HepG2 (cell line): ENCODE results near the gene EPB41L1.

Source experiments
- FUBP1 ChIP-seq: sonication (generic); formaldehyde crosslinking; IDR thresholded peaks from 2 replicates; pipeline ENCODE4 v1.5.1; 2020; ENCODE audit warnings: missing genetic modification reagents, mild to moderate bottlenecking, borderline replicate concordance
- HBP1 ChIP-seq: IDR thresholded peaks from 2 replicates; pipeline ENCODE4 v1.6.1; 2016; ENCODE audit warnings: low read depth, control low read depth
- KDM5A ChIP-seq: fragments of 200-600 bp; sonication (generic); IDR thresholded peaks from 2 replicates; pipeline ENCODE4 v1.7.0; 2018; ENCODE audit warnings: antibody characterized with exemption, mild to moderate bottlenecking, low read length, borderline replicate concordance
- POLR2AphosphoS5 ChIP-seq: IDR thresholded peaks from 2 replicates; pipeline ENCODE4 v1.6.1; 2012; ENCODE audit warnings: low read depth, low read length
- SMARCE1 ChIP-seq: fragments of 450-650 bp; IDR thresholded peaks from 2 replicates; pipeline ENCODE4 v1.6.1; 2017; ENCODE audit warnings: borderline replicate concordance
- U2AF2 ChIP-seq: fragments of 200-400 bp; formaldehyde crosslinking; IDR thresholded peaks from 2 replicates; pipeline ENCODE4 v1.6.1; 2017; ENCODE audit warnings: low read depth, mild to moderate bottlenecking, low read length
- ZBTB1 ChIP-seq: sonication (generic); formaldehyde crosslinking; IDR thresholded peaks from 2 replicates; pipeline ENCODE4 v1.4.0; 2020; ENCODE audit warnings: missing genetic modification reagents, borderline replicate concordance
- ZKSCAN8 ChIP-seq: IDR thresholded peaks from 2 replicates; pipeline ENCODE4 v1.6.1; 2016; ENCODE audit warnings: borderline replicate concordance, missing genetic modification reagents, missing compliant biosample characterization
- ZNF124 ChIP-seq: sonication (generic); formaldehyde crosslinking; IDR thresholded peaks from 2 replicates; pipeline ENCODE4 v1.4.0; 2020; ENCODE audit warnings: missing genetic modification reagents
- ZNF143 ChIP-seq: sonication (generic); formaldehyde crosslinking; IDR thresholded peaks from 2 replicates; pipeline ENCODE4 v1.4.0; 2020; ENCODE audit warnings: missing genetic modification reagents
- ZNF382 ChIP-seq: sonication (generic); formaldehyde crosslinking; IDR thresholded peaks from 2 replicates; pipeline ENCODE4 v1.5.0; 2020; ENCODE audit warnings: missing genetic modification reagents, mild to moderate bottlenecking, borderline replicate concordance
- ZNF530 ChIP-seq: sonication (generic); formaldehyde crosslinking; IDR thresholded peaks from 2 replicates; pipeline ENCODE4 v1.5.0; 2020; ENCODE audit warnings: low read depth, mild to moderate bottlenecking, missing genetic modification reagents
- TF ChIP-seq, protein P1 (sequence below): sonication (generic); formaldehyde crosslinking; IDR thresholded peaks from 2 replicates; pipeline ENCODE4 v1.5.0; 2020; ENCODE audit warnings: mild to moderate bottlenecking, missing genetic modification reagents, moderate library complexity
- TF ChIP-seq, protein P2 (sequence below): IDR thresholded peaks from 2 replicates; pipeline ENCODE4 v1.6.1; 2012; ENCODE audit warnings: low read length, improper control_type of control experiment

GRCh38 chr20:36262440-36262839, 107.9 kb downstream of the EPB41L1 start:
- TF ChIP-seq U2AF2 (no peak), ZNF143 (no peak), ZNF382 (CRISPR knock-in tag) (no peak), FUBP1 (no peak), HBP1 (CRISPR knock-in tag) (no peak), ZBTB1 (CRISPR knock-in tag) (no peak), ZKSCAN8 (no peak), ZNF124 (CRISPR knock-in tag) (no peak), SMARCE1 (no peak), POLR2AphosphoS5 (no peak), ZNF530 (no peak), KDM5A (no peak)
- TF ChIP-seq, protein P1, sequence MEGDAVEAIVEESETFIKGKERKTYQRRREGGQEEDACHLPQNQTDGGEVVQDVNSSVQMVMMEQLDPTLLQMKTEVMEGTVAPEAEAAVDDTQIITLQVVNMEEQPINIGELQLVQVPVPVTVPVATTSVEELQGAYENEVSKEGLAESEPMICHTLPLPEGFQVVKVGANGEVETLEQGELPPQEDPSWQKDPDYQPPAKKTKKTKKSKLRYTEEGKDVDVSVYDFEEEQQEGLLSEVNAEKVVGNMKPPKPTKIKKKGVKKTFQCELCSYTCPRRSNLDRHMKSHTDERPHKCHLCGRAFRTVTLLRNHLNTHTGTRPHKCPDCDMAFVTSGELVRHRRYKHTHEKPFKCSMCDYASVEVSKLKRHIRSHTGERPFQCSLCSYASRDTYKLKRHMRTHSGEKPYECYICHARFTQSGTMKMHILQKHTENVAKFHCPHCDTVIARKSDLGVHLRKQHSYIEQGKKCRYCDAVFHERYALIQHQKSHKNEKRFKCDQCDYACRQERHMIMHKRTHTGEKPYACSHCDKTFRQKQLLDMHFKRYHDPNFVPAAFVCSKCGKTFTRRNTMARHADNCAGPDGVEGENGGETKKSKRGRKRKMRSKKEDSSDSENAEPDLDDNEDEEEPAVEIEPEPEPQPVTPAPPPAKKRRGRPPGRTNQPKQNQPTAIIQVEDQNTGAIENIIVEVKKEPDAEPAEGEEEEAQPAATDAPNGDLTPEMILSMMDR, result no peak
- TF ChIP-seq, protein P2, sequence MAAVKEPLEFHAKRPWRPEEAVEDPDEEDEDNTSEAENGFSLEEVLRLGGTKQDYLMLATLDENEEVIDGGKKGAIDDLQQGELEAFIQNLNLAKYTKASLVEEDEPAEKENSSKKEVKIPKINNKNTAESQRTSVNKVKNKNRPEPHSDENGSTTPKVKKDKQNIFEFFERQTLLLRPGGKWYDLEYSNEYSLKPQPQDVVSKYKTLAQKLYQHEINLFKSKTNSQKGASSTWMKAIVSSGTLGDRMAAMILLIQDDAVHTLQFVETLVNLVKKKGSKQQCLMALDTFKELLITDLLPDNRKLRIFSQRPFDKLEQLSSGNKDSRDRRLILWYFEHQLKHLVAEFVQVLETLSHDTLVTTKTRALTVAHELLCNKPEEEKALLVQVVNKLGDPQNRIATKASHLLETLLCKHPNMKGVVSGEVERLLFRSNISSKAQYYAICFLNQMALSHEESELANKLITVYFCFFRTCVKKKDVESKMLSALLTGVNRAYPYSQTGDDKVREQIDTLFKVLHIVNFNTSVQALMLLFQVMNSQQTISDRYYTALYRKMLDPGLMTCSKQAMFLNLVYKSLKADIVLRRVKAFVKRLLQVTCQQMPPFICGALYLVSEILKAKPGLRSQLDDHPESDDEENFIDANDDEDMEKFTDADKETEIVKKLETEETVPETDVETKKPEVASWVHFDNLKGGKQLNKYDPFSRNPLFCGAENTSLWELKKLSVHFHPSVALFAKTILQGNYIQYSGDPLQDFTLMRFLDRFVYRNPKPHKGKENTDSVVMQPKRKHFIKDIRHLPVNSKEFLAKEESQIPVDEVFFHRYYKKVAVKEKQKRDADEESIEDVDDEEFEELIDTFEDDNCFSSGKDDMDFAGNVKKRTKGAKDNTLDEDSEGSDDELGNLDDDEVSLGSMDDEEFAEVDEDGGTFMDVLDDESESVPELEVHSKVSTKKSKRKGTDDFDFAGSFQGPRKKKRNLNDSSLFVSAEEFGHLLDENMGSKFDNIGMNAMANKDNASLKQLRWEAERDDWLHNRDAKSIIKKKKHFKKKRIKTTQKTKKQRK, result no peak
